Measurements from ENCODE around the gene RAP2A. TPM values are rescaled to one million over a fixed set of nuclear protein-coding genes. Genes with fewer than 3 reads are reported as not detected.

RAP2A gene
- total RNA-seq, 2 donors from 2014 or later, result 7.5 to 11.6 TPM

- intact Hi-C loops (cut with DNase I), result loop anchor here (5.0 kb wide), 3 partner anchors 65 to 320 kb away; partner anchors contain the start of gene MBNL2
- Histone ChIP-seq H3K4me1 (replicated peaks) (no peaks in the 10 kb centered on the region), H3K27me3 (replicated peaks; ENCODE audit: insufficient read depth) (no peaks in the 10 kb centered on the region), H3K9me3 (no peaks in the 10 kb centered on the region), H3K27ac (peak overlapping the region; percentile 100), H3K4me3 (peak overlapping the region; percentile 77 to 80), H3K36me3 (no peaks in the 10 kb centered on the region)
- no peak for TF ChIP-seq POLR2A (IDR thresholded peaks at IDR 0.05)
- no peak for TF ChIP-seq POLR2AphosphoS5 (IDR thresholded peaks at IDR 0.05)
- DNase-seq (ENCODE audit: low spot score), result no peak
- WGBS, result 8% methylated on average over 19 of the region's 19 CpGs
These were observed 1.6 kb upstream of the RAP2A start for GRCh38 chr13:97432232-97432916.

GRCh38 chr13:97432917-97433726, 847 bp upstream of the RAP2A start:
- peak overlapping the region; percentile 100 for H3K27ac ChIP-seq
- H3K27me3 ChIP-seq (replicated peaks; ENCODE audit: insufficient read depth), result no peaks in the 10 kb centered on the region
- no peaks in the 10 kb centered on the region for H3K4me1 ChIP-seq (replicated peaks)
- intact Hi-C loops (cut with DNase I), result loop anchor here (5.0 kb wide), 3 partner anchors 66 to 321 kb away; partner anchors contain the start of gene MBNL2
- WGBS, result 0% methylated on average over 50 of the region's 50 CpGs
- peak overlapping the region; percentile 77 to 80 for H3K4me3 ChIP-seq
- H3K36me3 ChIP-seq, result no peaks in the 10 kb centered on the region
- TF ChIP-seq POLR2AphosphoS5 (IDR thresholded peaks at IDR 0.05) (peak; percentile 94), CTCF (IDR thresholded peaks at IDR 0.05) (peak in 1 of 4 experiments; percentile 8), POLR2A (IDR thresholded peaks at IDR 0.05) (peak; percentile 55)
- DNase-seq (ENCODE audit: low spot score), result peak; percentile 99
- H3K9me3 ChIP-seq, result no peaks in the 10 kb centered on the region

- Histone ChIP-seq H3K4me1 (replicated peaks) (no peaks in the 10 kb centered on the region), H3K9me3 (no peaks in the 10 kb centered on the region), H3K36me3 (no peaks in the 10 kb centered on the region), H3K27ac (peak overlapping the region; percentile 80 to 100), H3K4me3 (peak overlapping the region; percentile 77 to 80), H3K27me3 (replicated peaks; ENCODE audit: insufficient read depth) (no peaks in the 10 kb centered on the region)
- no peak for TF ChIP-seq POLR2AphosphoS5 (IDR thresholded peaks at IDR 0.05)
- no peak for TF ChIP-seq POLR2A (IDR thresholded peaks at IDR 0.05)
- TF ChIP-seq CTCF (IDR thresholded peaks at IDR 0.05), result no peak
- intact Hi-C loops (cut with DNase I), result loop anchor here (5.0 kb wide), 3 partner anchors 67 to 322 kb away; partner anchors contain the start of gene MBNL2
- peak; percentile 45 for DNase-seq (ENCODE audit: low spot score)
- WGBS, result under 1% methylated on average over 56 of the region's 60 CpGs
These were observed 630 bp downstream of the RAP2A start for GRCh38 chr13:97434397-97435201.

GRCh38 chr13:97435323-97435722, 1.4 kb downstream of the RAP2A start:
- intact Hi-C loops (cut with DNase I), result no loop called here
- Histone ChIP-seq H3K4me1 (replicated peaks) (no peaks in the 10 kb centered on the region), H3K27ac (peak overlapping the region in 1 of 2 donors; percentile 80)

More at GRCh38 chr13:97435323-97435722, 1.4 kb downstream of the RAP2A start:
- Histone ChIP-seq H3K4me3 (peak overlapping the region; percentile 77 to 80), H3K36me3 (no peaks in the 10 kb centered on the region), H3K27me3 (replicated peaks; ENCODE audit: insufficient read depth) (no peaks in the 10 kb centered on the region), H3K9me3 (no peaks in the 10 kb centered on the region)
- DNase-seq (ENCODE audit: low spot score), result no peak
- WGBS, result 19% methylated on average over 3 of the region's 3 CpGs
- TF ChIP-seq CTCF (IDR thresholded peaks at IDR 0.05), result no peak
- no peak for TF ChIP-seq POLR2AphosphoS5 (IDR thresholded peaks at IDR 0.05)
- no peak for TF ChIP-seq POLR2A (IDR thresholded peaks at IDR 0.05)

Data from prostate gland (tissue), 2 donors.